LHCN-M2 (cell line): ENCODE data around the gene CBARP. TPM values are rescaled to one million over a fixed set of nuclear protein-coding genes. Genes with fewer than 3 reads are reported as not detected.
"Not testable (repeated sequence)": the region's sequence is repeated elsewhere in the genome, so short reads cannot be mapped to it uniquely, and the experiment has no call there.

Experiments
- DNase-seq: peaks from one replicate; pipeline ENCODE4 v3.0.0-alpha.2; 2012; ENCODE audit warnings: low read depth
- total RNA-seq: library from RNA; depleted of rRNA; stranded (reverse); fragments of >200 nt; gene quantifications from 2 replicates; pipeline ENCODE4 v1.2.3, GENCODE V29; 2014

Gene CBARP
- total RNA-seq, 1 experiment from 2014 or later = 4.6 TPM

GRCh38 chr19:1252821-1253513 lies 15.2 kb upstream of the CBARP start:
- peak; percentile 96 for DNase-seq

- DNase-seq = peak; percentile 87
Observed at GRCh38 chr19:1252221-1252820, 14.5 kb upstream of the CBARP start.

- peak; percentile 73 for DNase-seq
Observed at GRCh38 chr19:1251330-1252220, 13.8 kb upstream of the CBARP start.

- DNase-seq = peak; percentile 62
Observed at GRCh38 chr19:1250437-1251260, 12.8 kb upstream of the CBARP start.

- no peak for DNase-seq
Observed at GRCh38 chr19:1249990-1250436, 12.2 kb upstream of the CBARP start.

- DNase-seq = peak; percentile 95
Observed at GRCh38 chr19:1249298-1249989, 11.6 kb upstream of the CBARP start.

- DNase-seq = no peak
Observed at GRCh38 chr19:1248786-1249297, 11.0 kb upstream of the CBARP start.

DNA sequence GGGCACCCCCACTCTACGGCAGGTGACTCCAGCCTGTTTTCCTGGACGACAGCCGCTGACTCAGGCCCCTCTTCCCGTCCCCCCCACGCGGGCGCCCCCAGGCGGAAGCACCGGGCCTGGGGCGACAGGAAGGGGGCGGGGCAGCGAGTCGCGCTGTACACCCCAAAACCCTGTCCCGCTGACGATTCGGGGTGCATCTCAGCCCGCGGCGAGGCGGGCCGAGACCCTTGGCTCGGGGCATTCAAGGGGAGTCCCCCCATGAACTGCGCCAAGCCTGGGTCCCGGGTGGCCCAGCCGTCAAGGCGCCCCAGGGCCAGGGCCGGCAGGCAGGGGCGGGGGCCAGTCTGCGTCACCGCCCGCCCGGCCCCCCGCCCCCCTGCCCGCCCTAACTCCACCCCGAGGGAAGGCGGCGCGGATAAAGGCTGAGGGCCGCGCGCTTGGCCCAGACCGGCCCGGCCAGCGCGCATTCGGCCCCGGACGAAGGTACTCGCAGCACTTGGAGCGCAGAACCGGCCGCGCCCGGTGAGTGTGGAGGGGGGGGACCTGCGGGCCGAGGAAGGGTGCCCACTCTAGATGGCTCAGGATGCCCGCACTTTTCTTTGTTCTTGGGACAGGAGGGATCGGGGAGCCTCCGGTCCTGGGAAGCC lies 10.5 kb upstream of the CBARP start, which contains the start of gene MIDN:
Gene MIDN, plus strand, starts transcription at position 445 of the 647 bp plus-strand sequence. CDS start 1,714 bp downstream, outside the sequence.
- peak; percentile 91 for DNase-seq

- no peak for DNase-seq
Observed at GRCh38 chr19:1247748-1248138, 9.9 kb upstream of the CBARP start.

- DNase-seq = not testable (repeated sequence)
Observed at GRCh38 chr19:1246265-1247087, 8.7 kb upstream of the CBARP start.

DNA sequence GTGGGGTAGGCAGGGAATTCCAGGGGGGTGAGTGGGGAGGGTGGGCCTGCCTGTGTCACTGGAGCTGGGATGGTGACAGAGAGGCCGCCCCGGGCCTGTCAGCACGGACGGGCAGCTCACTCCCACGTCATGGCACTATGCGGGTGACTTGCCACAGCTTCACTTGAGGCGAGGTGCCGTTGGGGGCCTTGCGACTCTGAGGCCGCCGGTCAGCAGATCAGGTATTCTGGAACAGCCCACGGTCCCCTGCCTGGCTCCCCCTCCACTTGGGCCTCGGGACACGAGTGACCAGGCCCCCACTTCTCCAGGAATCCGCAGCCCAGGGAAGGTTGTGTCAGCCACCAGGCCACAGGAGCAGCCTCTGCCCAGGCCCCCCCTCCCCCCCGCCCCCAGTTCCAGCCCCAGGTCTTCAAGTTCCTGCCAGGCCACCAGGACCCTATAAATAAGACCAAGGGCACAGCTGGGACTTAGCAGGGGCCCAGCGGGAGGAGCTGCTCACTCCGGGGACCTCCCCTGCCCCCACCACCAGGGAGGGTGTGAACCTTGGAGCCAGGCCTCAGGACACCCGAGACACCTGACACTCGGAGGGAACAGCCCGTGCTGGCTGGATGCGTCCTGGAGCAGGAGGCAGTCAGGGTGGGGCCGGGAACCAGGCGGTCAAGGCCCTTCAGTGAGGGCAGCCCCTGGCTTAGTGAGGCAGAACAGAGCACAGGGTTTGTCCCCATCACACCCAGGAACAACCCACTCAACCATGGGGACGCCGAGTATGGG lies 7.9 kb upstream of the CBARP start:
- DNase-seq = no peak

- peak; percentile 41 for DNase-seq
Observed at GRCh38 chr19:1244693-1245451, 7.1 kb upstream of the CBARP start.

GRCh38 chr19:1243768-1244692 lies 6.2 kb upstream of the CBARP start:
- peak; percentile 76 for DNase-seq

DNA sequence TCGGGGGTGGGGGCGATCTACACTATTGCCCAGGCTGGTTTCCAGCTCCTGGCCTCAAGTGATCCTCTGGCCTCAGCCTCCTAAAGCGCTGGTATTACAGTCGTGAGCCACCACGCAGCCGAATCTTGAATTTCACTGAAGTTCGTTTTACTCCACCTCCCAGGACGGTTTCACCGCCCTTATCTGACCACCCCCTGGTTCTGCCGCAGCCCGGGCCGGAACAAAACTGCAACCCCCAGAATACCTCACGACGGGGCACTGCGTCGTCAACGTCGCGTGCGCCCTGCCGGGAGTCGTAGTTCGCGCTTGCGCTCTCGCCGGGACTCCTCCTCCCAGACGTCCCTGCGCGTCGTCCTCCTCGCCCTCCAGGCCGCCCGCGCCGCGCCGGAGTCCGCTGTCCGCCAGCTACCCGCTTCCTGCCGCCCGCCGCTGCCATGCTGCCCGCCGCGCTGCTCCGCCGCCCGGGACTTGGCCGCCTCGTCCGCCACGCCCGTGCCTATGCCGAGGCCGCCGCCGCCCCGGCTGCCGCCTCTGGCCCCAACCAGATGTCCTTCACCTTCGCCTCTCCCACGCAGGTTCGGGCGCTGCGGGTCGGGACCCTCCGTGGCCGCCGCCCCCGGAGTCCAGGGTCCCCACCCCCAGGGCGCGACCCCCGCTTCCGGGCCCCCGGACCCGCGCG lies 3.8 kb upstream of the CBARP start, which contains the start of gene ATP5F1D:
Gene ATP5F1D, plus strand, starts transcription at position 335 of the 679 bp plus-strand sequence. Its CDS starts 100 bp downstream, at position 435.
- DNase-seq = peak; percentile 94

DNA sequence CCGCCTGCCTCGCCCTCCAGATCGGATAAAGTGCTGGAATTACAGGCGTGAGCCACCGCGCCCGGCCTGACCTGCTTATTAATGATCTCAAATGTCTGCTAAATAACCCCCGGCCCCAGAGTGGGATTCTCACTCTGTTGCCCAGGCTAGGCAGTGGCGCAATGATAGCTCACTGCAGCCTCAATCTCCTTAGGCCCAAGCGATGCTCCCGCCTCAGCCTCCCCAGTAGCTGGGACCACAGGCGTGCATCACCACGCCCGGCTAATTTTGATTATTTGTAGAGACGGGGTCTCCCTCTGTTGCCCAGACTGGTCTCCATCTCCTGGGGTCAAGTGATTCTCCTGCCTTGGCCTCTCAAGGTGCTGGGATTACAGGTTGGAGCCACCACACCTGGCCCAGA lies 3.1 kb upstream of the CBARP start:
- DNase-seq = no peak
